ENCODE results near the gene SMURF1. TPM values are rescaled to one million over a fixed set of nuclear protein-coding genes. Genes with fewer than 3 reads are reported as not detected.
A peak's percentile ranks its signal among the peaks of the same experiment; 100 is the strongest.

SMURF1 gene
- total RNA-seq, 1 experiment from 2014 or later: 15.5 TPM

- H3K9me3 ChIP-seq: no peaks in the 10 kb centered on the region
- no peak for DNase-seq
- H3K27me3 ChIP-seq: no peaks in the 10 kb centered on the region
- H3K4me3 ChIP-seq: peak overlapping the region; percentile 11; the same call in 1 of the 2 replicates
- H3K36me3 ChIP-seq: no peaks in the 10 kb centered on the region
Measured at GRCh38 chr7:99128076-99128950, 15.6 kb downstream of the SMURF1 start.

- Histone ChIP-seq H3K27me3 (no peaks in the 10 kb centered on the region), H3K36me3 (no peaks in the 10 kb centered on the region), H3K4me3 (peak overlapping the region; percentile 11; the same call in 1 of the 2 replicates), H3K9me3 (no peaks in the 10 kb centered on the region)
- DNase-seq: no peak
Measured at GRCh38 chr7:99127636-99128035, 16.3 kb downstream of the SMURF1 start.

- H3K36me3 ChIP-seq: no peaks in the 10 kb centered on the region
- no peak overlapping the region for H3K4me3 ChIP-seq
- DNase-seq: no peak
- no peaks in the 10 kb centered on the region for H3K9me3 ChIP-seq
- no peaks in the 10 kb centered on the region for H3K27me3 ChIP-seq
Measured at GRCh38 chr7:99126921-99127553, 16.9 kb downstream of the SMURF1 start.

- Histone ChIP-seq H3K27me3 (no peaks in the 10 kb centered on the region), H3K9me3 (no peaks in the 10 kb centered on the region), H3K36me3 (no peaks in the 10 kb centered on the region), H3K4me3 (no peak overlapping the region)
- no peak for DNase-seq
Measured at GRCh38 chr7:99125505-99125865, 18.4 kb downstream of the SMURF1 start.

GRCh38 chr7:99124751-99125504 lies 19.0 kb downstream of the SMURF1 start:
- peaks cover 4% of the 10 kb centered on the region; the same call in 1 of the 2 replicates for H3K36me3 ChIP-seq
- no peak for DNase-seq
- no peak overlapping the region for H3K4me3 ChIP-seq

GRCh38 chr7:99124236-99124635 lies 19.7 kb downstream of the SMURF1 start:
- Histone ChIP-seq H3K27me3 (no peaks in the 10 kb centered on the region), H3K36me3 (peaks cover 5% of the 10 kb centered on the region; the same call in 1 of the 2 replicates), H3K9me3 (no peaks in the 10 kb centered on the region), H3K4me3 (no peak overlapping the region)
- DNase-seq: no peak

More at GRCh38 chr7:99124751-99125504, 19.0 kb downstream of the SMURF1 start:
- no peaks in the 10 kb centered on the region for H3K27me3 ChIP-seq
- H3K9me3 ChIP-seq: no peaks in the 10 kb centered on the region

- H3K27me3 ChIP-seq: no peaks in the 10 kb centered on the region
- no peaks in the 10 kb centered on the region for H3K9me3 ChIP-seq
- no peak for DNase-seq
- H3K4me3 ChIP-seq: no peak overlapping the region
- peaks cover 5% of the 10 kb centered on the region; the same call in 1 of the 2 replicates for H3K36me3 ChIP-seq
Measured at GRCh38 chr7:99123571-99124033, 20.3 kb downstream of the SMURF1 start.

GRCh38 chr7:99122762-99123161 lies 21.1 kb downstream of the SMURF1 start:
- Histone ChIP-seq H3K9me3 (no peaks in the 10 kb centered on the region), H3K36me3 (peaks cover 5% of the 10 kb centered on the region; the same call in 1 of the 2 replicates)

GRCh38 chr7:99121496-99122021 lies 22.3 kb downstream of the SMURF1 start:
- Histone ChIP-seq H3K36me3 (peaks cover 5% of the 10 kb centered on the region; the same call in 1 of the 2 replicates), H3K27me3 (no peaks in the 10 kb centered on the region), H3K9me3 (no peaks in the 10 kb centered on the region), H3K4me3 (no peak overlapping the region)
- no peak for DNase-seq

More at GRCh38 chr7:99122762-99123161, 21.1 kb downstream of the SMURF1 start:
- Histone ChIP-seq H3K4me3 (no peak overlapping the region), H3K27me3 (no peaks in the 10 kb centered on the region)
- DNase-seq: no peak

GRCh38 chr7:99120916-99121315 lies 23.0 kb downstream of the SMURF1 start:
- DNase-seq: no peak
- H3K36me3 ChIP-seq: peaks cover 5% of the 10 kb centered on the region; the same call in 1 of the 2 replicates
- no peaks in the 10 kb centered on the region for H3K9me3 ChIP-seq
- no peak overlapping the region for H3K4me3 ChIP-seq
- H3K27me3 ChIP-seq: no peaks in the 10 kb centered on the region

- H3K4me3 ChIP-seq: no peak overlapping the region
- H3K9me3 ChIP-seq: no peaks in the 10 kb centered on the region
- peaks cover 5% of the 10 kb centered on the region; the same call in 1 of the 2 replicates for H3K36me3 ChIP-seq
- DNase-seq: no peak
- H3K27me3 ChIP-seq: no peaks in the 10 kb centered on the region
Measured at GRCh38 chr7:99120501-99120900, 23.4 kb downstream of the SMURF1 start.

GRCh38 chr7:99118077-99118476 lies 25.8 kb downstream of the SMURF1 start:
- Histone ChIP-seq H3K9me3 (no peaks in the 10 kb centered on the region), H3K4me3 (no peak overlapping the region), H3K36me3 (peaks cover 5% of the 10 kb centered on the region; the same call in 1 of the 2 replicates), H3K27me3 (no peaks in the 10 kb centered on the region)
- no peak for DNase-seq

GRCh38 chr7:99116144-99116543 lies 27.8 kb downstream of the SMURF1 start:
- no peaks in the 10 kb centered on the region for H3K27me3 ChIP-seq
- H3K36me3 ChIP-seq: peaks cover 5% of the 10 kb centered on the region; the same call in 1 of the 2 replicates
- no peaks in the 10 kb centered on the region for H3K9me3 ChIP-seq
- H3K4me3 ChIP-seq: no peak overlapping the region
- no peak for DNase-seq

GRCh38 chr7:99115379-99115778 lies 28.5 kb downstream of the SMURF1 start:
- Histone ChIP-seq H3K36me3 (peaks cover 5% of the 10 kb centered on the region; the same call in 1 of the 2 replicates), H3K27me3 (no peaks in the 10 kb centered on the region), H3K9me3 (no peaks in the 10 kb centered on the region), H3K4me3 (no peak overlapping the region)
- DNase-seq: no peak

GRCh38 chr7:99112979-99113378 lies 30.9 kb downstream of the SMURF1 start:
- H3K27me3 ChIP-seq: no peaks in the 10 kb centered on the region
- no peaks in the 10 kb centered on the region; the same call in none of the 2 replicates for H3K36me3 ChIP-seq
- H3K4me3 ChIP-seq: no peak overlapping the region
- H3K9me3 ChIP-seq: no peaks in the 10 kb centered on the region
- DNase-seq: no peak

- no peaks in the 10 kb centered on the region for H3K27me3 ChIP-seq
- no peak for DNase-seq
- no peaks in the 10 kb centered on the region; the same call in none of the 2 replicates for H3K36me3 ChIP-seq
- no peak overlapping the region for H3K4me3 ChIP-seq
- H3K9me3 ChIP-seq: no peaks in the 10 kb centered on the region
Measured at GRCh38 chr7:99112097-99112496, 31.8 kb downstream of the SMURF1 start.

Measured in MG63 (cell line).